Measurements from ENCODE around the gene RPTOR.

The RPTOR gene

DNA sequence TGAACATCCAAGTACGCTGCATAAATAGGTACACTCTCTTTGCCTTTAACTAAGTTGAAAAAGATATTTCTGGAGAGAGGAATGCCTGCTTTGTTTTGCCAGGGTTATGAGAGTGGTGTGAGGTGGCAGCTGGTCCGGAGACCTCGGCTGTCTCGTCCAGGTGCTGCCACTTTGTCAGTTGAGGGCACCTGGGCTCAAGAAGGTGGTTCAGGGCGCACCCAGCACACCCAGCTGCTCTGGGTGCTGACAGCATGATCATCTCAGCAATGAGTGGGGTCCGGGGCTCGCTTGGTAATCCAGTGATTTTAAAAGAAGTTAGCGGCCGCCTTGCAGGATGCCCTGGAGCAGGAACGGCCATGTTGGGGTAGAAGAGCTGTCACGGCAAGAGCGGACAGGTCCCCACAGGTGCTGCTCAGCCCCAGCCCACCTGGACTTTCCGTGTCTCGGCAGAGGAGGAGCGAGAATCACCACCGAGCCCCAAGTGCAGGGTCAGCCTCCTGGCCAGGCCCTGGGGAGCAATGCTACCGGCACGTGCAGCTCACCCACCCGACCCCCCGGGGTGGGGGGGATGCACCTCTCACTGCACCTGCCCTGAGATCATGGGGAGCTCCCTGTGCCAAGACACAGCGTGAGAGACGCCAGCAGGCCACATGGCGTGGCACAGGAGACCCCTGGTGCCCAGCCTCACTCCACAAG lies 379.6 kb downstream of the RPTOR start:
- Histone ChIP-seq H3K9me3 (ENCODE audit: control insufficient read depth, low read length) (no peaks in the 10 kb centered on the region), H3K4me1 (no peaks in the 10 kb centered on the region), H3K4me2 (ENCODE audit: low read length) (no peak overlapping the region), H3K79me2 (no peaks in the 10 kb centered on the region), H3K36me3 (ENCODE audit: control insufficient read depth, insufficient read depth, low read length) (no peaks in the 10 kb centered on the region), H3K27me3 (ENCODE audit: control insufficient read depth, insufficient read depth, low read length) (no peaks in the 10 kb centered on the region), H3K4me3 (ENCODE audit: low read depth, low read length) (no peak overlapping the region), H3K27ac (no peak overlapping the region), H3K9ac (no peak overlapping the region), H2AFZ (no peak overlapping the region)
- TF ChIP-seq, protein P1, sequence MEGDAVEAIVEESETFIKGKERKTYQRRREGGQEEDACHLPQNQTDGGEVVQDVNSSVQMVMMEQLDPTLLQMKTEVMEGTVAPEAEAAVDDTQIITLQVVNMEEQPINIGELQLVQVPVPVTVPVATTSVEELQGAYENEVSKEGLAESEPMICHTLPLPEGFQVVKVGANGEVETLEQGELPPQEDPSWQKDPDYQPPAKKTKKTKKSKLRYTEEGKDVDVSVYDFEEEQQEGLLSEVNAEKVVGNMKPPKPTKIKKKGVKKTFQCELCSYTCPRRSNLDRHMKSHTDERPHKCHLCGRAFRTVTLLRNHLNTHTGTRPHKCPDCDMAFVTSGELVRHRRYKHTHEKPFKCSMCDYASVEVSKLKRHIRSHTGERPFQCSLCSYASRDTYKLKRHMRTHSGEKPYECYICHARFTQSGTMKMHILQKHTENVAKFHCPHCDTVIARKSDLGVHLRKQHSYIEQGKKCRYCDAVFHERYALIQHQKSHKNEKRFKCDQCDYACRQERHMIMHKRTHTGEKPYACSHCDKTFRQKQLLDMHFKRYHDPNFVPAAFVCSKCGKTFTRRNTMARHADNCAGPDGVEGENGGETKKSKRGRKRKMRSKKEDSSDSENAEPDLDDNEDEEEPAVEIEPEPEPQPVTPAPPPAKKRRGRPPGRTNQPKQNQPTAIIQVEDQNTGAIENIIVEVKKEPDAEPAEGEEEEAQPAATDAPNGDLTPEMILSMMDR (IDR thresholded peaks at IDR 0.05), result no peak

DNA sequence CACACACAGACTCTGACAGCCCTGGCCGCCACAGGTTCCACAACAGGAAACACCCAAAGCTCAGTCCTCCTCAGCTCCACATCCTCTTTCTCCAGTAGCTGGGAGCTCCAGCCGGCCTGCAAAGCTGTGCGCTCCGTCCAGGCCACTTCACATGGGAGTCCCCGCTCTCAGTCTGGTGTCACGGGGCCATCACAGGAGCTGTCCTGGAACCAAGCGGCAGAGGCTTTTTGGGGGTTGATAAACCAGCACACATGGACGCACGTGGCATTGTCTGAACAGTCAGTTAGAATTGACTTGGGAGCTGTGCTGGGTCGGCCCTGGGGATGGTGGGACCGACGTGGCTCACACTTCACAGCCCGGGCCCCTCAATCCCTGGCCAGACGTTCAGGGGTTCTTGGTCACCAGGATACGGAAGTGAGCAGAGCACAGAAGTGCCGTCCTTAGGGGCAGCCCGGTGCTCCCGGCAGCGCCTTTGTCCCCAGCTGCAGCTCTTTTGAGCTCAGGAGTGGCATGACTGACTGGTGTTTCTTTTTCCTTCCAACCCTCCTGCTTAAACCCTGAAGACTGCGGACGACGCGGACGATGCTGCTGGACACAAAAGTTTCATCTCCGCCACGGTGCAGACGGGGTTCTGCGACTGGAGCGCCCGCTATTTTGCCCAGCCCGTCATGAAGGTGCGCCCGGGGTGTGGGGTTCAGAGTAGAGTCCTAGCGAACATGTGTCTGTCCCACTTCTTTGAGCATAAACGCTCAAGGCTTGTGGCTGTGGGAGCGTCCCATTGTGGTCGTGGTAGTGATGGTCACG lies 380.4 kb downstream of the RPTOR start:
- Histone ChIP-seq H3K4me3 (ENCODE audit: low read depth, low read length) (no peak overlapping the region), H3K9ac (no peak overlapping the region), H3K4me1 (no peaks in the 10 kb centered on the region), H2AFZ (no peak overlapping the region), H3K9me3 (ENCODE audit: control insufficient read depth, low read length) (no peaks in the 10 kb centered on the region), H3K36me3 (ENCODE audit: control insufficient read depth, insufficient read depth, low read length) (no peaks in the 10 kb centered on the region), H3K79me2 (no peaks in the 10 kb centered on the region), H3K27me3 (ENCODE audit: control insufficient read depth, insufficient read depth, low read length) (no peaks in the 10 kb centered on the region), H3K27ac (no peak overlapping the region), H3K4me2 (ENCODE audit: low read length) (no peak overlapping the region)
- TF ChIP-seq, protein P1 (IDR thresholded peaks at IDR 0.05), result no peak

DNA sequence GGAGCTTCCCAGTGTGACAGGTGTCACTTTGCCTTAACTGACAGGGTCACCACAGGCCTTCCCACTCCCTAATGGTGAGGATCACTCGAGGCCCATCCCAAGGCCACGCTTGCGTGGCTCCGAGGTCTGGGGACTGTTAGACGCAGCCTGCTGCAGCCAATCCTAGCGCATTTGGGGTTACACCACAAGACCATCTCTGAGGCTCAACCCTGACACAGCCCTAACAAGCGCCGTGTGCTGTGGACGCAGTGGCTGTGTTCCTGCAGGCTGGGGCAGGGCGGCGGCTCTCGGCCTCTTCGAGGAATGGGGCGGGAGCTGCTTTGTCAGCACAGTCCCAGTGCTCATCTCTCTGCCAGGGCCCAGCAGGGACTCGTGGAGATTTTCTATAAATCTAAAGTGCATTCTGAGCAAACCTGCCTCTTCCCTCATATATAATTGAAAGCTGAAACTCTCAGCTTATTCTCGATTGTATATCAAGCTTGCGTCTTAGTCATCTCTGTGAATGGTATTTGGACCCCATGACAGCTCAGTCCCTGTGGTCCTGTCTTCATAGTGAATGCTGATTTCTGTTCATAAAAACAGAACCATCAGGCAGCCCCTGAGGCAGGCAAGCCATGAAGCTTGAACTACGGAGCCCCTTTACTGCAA lies 381.2 kb downstream of the RPTOR start:
- H2AFZ ChIP-seq, result no peak overlapping the region
- H3K36me3 ChIP-seq (ENCODE audit: control insufficient read depth, insufficient read depth, low read length), result no peaks in the 10 kb centered on the region
- H3K4me1 ChIP-seq, result no peaks in the 10 kb centered on the region
- no peak overlapping the region for H3K4me2 ChIP-seq (ENCODE audit: low read length)
- TF ChIP-seq, protein P1 (IDR thresholded peaks at IDR 0.05), result no peak
- no peak overlapping the region for H3K27ac ChIP-seq
- H3K9ac ChIP-seq, result no peak overlapping the region
- H3K79me2 ChIP-seq, result no peaks in the 10 kb centered on the region
- H3K9me3 ChIP-seq (ENCODE audit: control insufficient read depth, low read length), result no peaks in the 10 kb centered on the region
- H3K4me3 ChIP-seq (ENCODE audit: low read depth, low read length), result no peak overlapping the region
- H3K27me3 ChIP-seq (ENCODE audit: control insufficient read depth, insufficient read depth, low read length), result no peaks in the 10 kb centered on the region

DNA sequence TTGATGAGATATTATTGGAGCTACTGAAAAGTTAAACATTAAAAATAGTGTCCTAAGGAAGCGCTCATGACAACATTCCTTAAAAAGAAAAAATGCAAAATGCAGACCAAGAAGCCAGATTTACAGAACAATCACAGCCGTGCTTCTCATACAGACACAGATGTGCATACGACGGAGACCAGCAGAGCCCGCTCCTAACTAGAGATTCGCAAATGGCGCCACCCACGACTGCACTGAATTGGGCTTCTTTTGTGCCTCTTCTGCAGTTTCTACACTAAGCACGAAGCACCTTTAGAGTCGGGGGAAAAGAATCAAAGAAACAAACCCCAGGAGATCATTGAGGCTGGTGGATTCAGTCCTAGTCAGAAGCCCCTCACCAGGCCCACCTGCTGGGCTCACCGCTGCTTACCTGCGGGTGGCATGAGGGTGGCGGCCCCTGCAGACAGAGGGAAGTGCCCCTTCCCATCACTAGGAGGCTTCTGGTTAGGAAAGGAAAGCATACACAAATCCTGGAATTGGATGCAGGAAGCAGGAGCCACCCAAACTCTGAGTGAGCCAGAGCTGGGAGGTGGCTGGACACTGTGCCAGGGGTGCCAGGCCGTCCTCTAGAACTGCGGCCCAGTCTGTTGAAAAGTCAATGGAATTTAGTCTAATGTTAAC lies 382.1 kb downstream of the RPTOR start:
- Histone ChIP-seq H3K27ac (no peak overlapping the region), H3K4me1 (no peaks in the 10 kb centered on the region), H3K4me3 (ENCODE audit: low read depth, low read length) (no peak overlapping the region), H3K27me3 (ENCODE audit: control insufficient read depth, insufficient read depth, low read length) (no peaks in the 10 kb centered on the region), H3K79me2 (no peaks in the 10 kb centered on the region), H3K36me3 (ENCODE audit: control insufficient read depth, insufficient read depth, low read length) (no peaks in the 10 kb centered on the region), H3K9ac (no peak overlapping the region), H3K4me2 (ENCODE audit: low read length) (no peak overlapping the region), H3K9me3 (ENCODE audit: control insufficient read depth, low read length) (no peaks in the 10 kb centered on the region), H2AFZ (no peak overlapping the region)
- TF ChIP-seq, protein P1 (IDR thresholded peaks at IDR 0.05), result no peak

Measured in parathyroid adenoma (tissue), 2 donors.